Trophoblast cell (in vitro differentiated cells and primary cell): ENCODE results near the gene SPATS2L.

Experiments used
- DNase-seq, 2 donors: peaks; one replicate each; pipeline ENCODE4 v3.0.0-alpha.2; 2016
- H2AFZ ChIP-seq: 2 replicates; pipeline ENCODE4 v1.6.1; 2013; ENCODE audit warnings: low read length, moderate library complexity, mild to moderate bottlenecking; ENCODE audit not compliant: insufficient read depth, poor library complexity
- H2AK5ac ChIP-seq: 2 replicates; pipeline ENCODE4 v1.6.1; 2013; ENCODE audit warnings: mild to moderate bottlenecking, low read length
- H2BK120ac ChIP-seq: 2 replicates; pipeline ENCODE4 v1.6.1; 2013; ENCODE audit warnings: low read length, mild to moderate bottlenecking, moderate library complexity; ENCODE audit not compliant: insufficient read depth, poor library complexity
- H2BK12ac ChIP-seq: 2 replicates; pipeline ENCODE4 v1.6.1; 2013; ENCODE audit warnings: mild to moderate bottlenecking, low read length, moderate library complexity
- H2BK5ac ChIP-seq: 2 replicates; pipeline ENCODE4 v1.6.1; 2013; ENCODE audit warnings: low read length, low read depth, moderate library complexity, mild to moderate bottlenecking; ENCODE audit not compliant: poor library complexity
- H3K14ac ChIP-seq: 2 replicates; pipeline ENCODE4 v1.6.1; 2013; ENCODE audit warnings: mild to moderate bottlenecking, low read length
- H3K18ac ChIP-seq: 2 replicates; pipeline ENCODE4 v1.6.1; 2013; ENCODE audit warnings: mild to moderate bottlenecking, low read length
- H3K23ac ChIP-seq: 2 replicates; pipeline ENCODE4 v1.6.1; 2013; ENCODE audit warnings: low read length
- H3K27ac ChIP-seq: 2 replicates; pipeline ENCODE4 v1.5.1; 2013; ENCODE audit warnings: low read depth, mild to moderate bottlenecking, inconsistent platforms, low read length, moderate library complexity
- H3K27me3 ChIP-seq: 2 replicates; pipeline ENCODE4 v1.6.1; 2013; ENCODE audit warnings: inconsistent platforms, mild to moderate bottlenecking, low read length, moderate library complexity; ENCODE audit not compliant: insufficient read depth
- H3K36me3 ChIP-seq, 2 experiments: 1 replicate in 1 of 2; 2 replicates in 1 of 2; pipeline ENCODE4 v1.6.1; 2013; ENCODE audit warnings: low read length in 2 of 2, mild to moderate bottlenecking in 2 of 2, moderate library complexity in 1 of 2; ENCODE audit not compliant: insufficient read depth in 2 of 2, control insufficient read depth in 1 of 2
- H3K4ac ChIP-seq: 2 replicates; pipeline ENCODE4 v1.6.1; 2013; ENCODE audit warnings: low read depth, mild to moderate bottlenecking, low read length, moderate library complexity
- H3K4me1 ChIP-seq, 2 experiments: 1 replicate in 1 of 2; 2 replicates in 1 of 2; pipeline ENCODE4 v1.6.1; 2013; ENCODE audit warnings: low read length in 2 of 2, mild to moderate bottlenecking in 2 of 2, moderate library complexity in 1 of 2; ENCODE audit not compliant: insufficient read depth in 2 of 2, control insufficient read depth in 1 of 2
- H3K4me2 ChIP-seq: 2 replicates; pipeline ENCODE4 v1.6.1; 2013; ENCODE audit warnings: inconsistent platforms, mild to moderate bottlenecking, low read length, moderate library complexity
- H3K4me3 ChIP-seq: 2 replicates; pipeline ENCODE4 v1.5.1; 2013; ENCODE audit warnings: mild to moderate bottlenecking, low read depth, low read length, inconsistent platforms
- H3K79me1 ChIP-seq: one replicate; pipeline ENCODE4 v1.6.1; 2013; ENCODE audit warnings: low read length
- H3K79me2 ChIP-seq: 2 replicates; pipeline ENCODE4 v1.6.1; 2013; ENCODE audit warnings: low read length, mild to moderate bottlenecking; ENCODE audit not compliant: control insufficient read depth, insufficient read depth, poor library complexity
- H3K9ac ChIP-seq: 2 replicates; pipeline ENCODE4 v1.6.1; 2013; ENCODE audit warnings: mild to moderate bottlenecking, low read length
- H3K9me3 ChIP-seq: 2 replicates; pipeline ENCODE4 v1.6.1; 2013; ENCODE audit warnings: low read depth, mild to moderate bottlenecking, control low read depth, inconsistent platforms, low read length; ENCODE audit not compliant: insufficient read depth
- H4K12ac ChIP-seq: 2 replicates; pipeline ENCODE4 v1.6.1; 2013; ENCODE audit warnings: low read depth, mild to moderate bottlenecking, low read length, moderate library complexity
- H4K8ac ChIP-seq: 2 replicates; pipeline ENCODE4 v1.6.1; 2013; ENCODE audit warnings: low read depth, mild to moderate bottlenecking, low read length, moderate library complexity
- H4K91ac ChIP-seq: one replicate; pipeline ENCODE4 v1.6.1; 2013; ENCODE audit warnings: low read depth, mild to moderate bottlenecking, low read length, moderate library complexity
- WGBS: extraction: QIAGEN DNeasy Blood & Tissue Kit; methylation state at CpG from one replicate; pipeline ENCODE4 v1.1.7; 2013; ENCODE audit warnings: missing lambda C conversion rate; ENCODE audit not compliant: insufficient read length, insufficient coverage; ENCODE audit errors: extremely low coverage; 5-methylcytosine and 5-hydroxymethylcytosine counted together

The SPATS2L gene

DNA sequence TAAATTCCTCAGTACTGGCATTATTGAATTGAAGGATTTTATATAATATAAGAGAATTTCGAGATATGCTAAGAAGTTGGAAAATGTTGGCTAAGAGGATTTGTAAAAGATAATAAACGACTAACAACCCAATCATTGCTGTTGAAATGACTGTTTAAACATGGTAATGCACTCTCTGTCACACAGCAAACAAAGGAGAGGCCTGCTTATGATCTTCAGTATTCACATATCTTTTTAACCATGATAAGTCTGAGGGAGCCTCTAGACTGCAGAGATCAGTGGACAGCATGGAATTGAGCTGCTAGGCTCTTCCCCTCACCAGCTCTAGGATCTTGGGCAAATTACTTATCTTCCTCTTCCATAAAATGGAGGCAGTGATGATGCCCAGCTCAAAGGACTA lies 200.7 kb downstream of the SPATS2L start:
- Histone ChIP-seq H3K4me3 (no peak overlapping the region), H3K79me1 (peaks cover 10% of the 10 kb centered on the region), H3K18ac (no peak overlapping the region), H2AFZ (no peak overlapping the region), H3K27ac (no peak overlapping the region), H3K27me3 (no peaks in the 10 kb centered on the region), H4K12ac (no peak overlapping the region), H3K9ac (no peak overlapping the region), H2BK120ac (no peak overlapping the region), H2BK5ac (no peak overlapping the region), H4K8ac (no peak overlapping the region), H3K9me3 (no peaks in the 10 kb centered on the region), H3K14ac (no peak overlapping the region), H3K4ac (no peak overlapping the region), H3K4me1 (peaks cover 4 to 8% of the 10 kb centered on the region in 2 experiments), H3K4me2 (no peak overlapping the region), H4K91ac (no peak overlapping the region), H2AK5ac (no peak overlapping the region), H3K23ac (no peak overlapping the region), H3K79me2 (peaks cover 7% of the 10 kb centered on the region), H2BK12ac (no peak overlapping the region), H3K36me3 (peaks cover 0 to 4% of the 10 kb centered on the region in 2 experiments)
- 100% methylated on average over 1 of the region's 2 CpGs for WGBS
- DNase-seq: no peak

DNA sequence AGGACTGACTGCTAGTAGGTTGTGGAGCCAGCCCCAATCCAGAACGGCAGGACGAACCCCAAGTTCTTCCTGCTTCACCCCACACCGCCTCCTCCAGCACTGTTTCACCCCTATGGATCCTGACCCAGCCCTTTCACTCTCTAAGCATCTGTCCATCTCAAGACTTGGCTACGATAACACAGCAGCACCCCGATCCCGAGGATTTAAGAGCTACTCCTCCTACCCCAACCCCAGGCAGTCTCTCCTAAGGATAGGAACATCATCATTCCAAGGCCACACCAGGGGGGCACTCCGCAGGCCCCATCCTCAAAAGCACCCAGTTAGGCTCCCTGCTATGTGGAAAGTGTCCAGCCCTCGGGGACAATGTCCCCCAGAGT lies 202.7 kb downstream of the SPATS2L start:
- Histone ChIP-seq H2AFZ (peak overlapping the region; percentile 80), H2BK12ac (peak overlapping the region; percentile 0), H2BK5ac (no peak overlapping the region), H2AK5ac (peak overlapping the region; percentile 55), H4K12ac (peak overlapping the region; percentile 91), H3K4me3 (peak overlapping the region; percentile 78), H3K23ac (no peak overlapping the region), H4K91ac (peak overlapping the region; percentile 85), H3K36me3 (peaks cover 0 to under 1% of the 10 kb centered on the region in 2 experiments), H3K18ac (peak overlapping the region; percentile 18), H3K79me2 (peaks cover 7% of the 10 kb centered on the region), H3K27me3 (no peaks in the 10 kb centered on the region), H3K79me1 (peaks cover 10% of the 10 kb centered on the region), H4K8ac (peak overlapping the region; percentile 96), H3K4ac (peak overlapping the region; percentile 84), H3K27ac (no peak overlapping the region), H2BK120ac (peak overlapping the region; percentile 90), H3K14ac (peak overlapping the region; percentile 92), H3K4me1 (peaks cover 4 to 8% of the 10 kb centered on the region in 2 experiments), H3K9ac (peak overlapping the region; percentile 99), H3K4me2 (peak overlapping the region; percentile 81), H3K9me3 (no peaks in the 10 kb centered on the region)
- no CpG with 5 or more reads among the region's 8 CpGs for WGBS
- DNase-seq: no peak

DNA sequence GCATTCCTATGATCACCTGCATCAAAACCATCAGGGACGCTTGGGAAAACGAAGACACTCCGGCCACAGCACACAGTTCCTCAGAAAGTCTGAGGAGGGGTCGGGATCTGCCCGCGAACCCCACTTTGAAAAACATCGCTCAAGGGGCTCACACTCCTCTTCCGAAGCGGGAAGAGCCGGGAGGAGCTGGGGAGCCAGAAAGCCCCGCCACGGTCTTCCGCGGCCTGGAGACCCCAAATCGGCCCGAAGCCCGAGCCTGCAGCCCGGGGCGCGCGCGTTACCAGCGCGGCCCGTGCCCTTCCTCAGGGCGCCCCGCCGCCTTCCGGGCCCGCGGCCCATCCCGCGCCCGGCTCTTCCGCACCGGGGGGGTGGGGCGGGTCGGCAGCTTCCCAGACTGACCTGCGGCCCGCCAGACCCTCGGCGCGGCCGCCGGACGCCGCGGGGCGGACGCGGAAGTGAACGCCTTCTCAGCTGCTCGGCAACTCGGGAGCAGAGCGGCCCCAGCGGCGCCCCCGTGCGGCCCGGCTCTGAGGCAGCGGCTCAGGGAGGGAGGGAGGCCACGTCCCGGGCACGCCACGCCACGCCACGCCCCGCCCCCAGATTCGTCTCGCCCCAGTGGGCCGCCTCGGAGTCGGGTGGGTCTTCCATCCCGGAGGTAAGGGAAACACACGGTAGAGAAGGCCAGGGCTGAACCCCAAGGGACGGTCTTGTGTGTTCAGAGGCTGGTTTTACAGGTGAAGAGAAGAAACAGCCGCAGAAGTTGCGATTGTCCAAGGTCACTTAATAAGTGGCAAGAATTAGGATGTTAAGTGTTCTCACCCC lies 203.3 kb downstream of the SPATS2L start, which contains the start of gene KCTD18:
TSS of gene KCTD18 (minus strand) at position 457 of the 822 bp plus-strand sequence. CDS start 3,052 bp downstream, outside the sequence.
- peak within 1 kb of the TSS; percentile 85 for H4K91ac ChIP-seq
- peak; percentile 80 to 92 for DNase-seq
- H3K36me3 ChIP-seq: no peaks in the 10 kb centered on the region
- H3K9ac ChIP-seq: peak within 1 kb of the TSS; percentile 99
- no peaks in the 10 kb centered on the region for H3K27me3 ChIP-seq
- peaks cover 7% of the 10 kb centered on the region for H3K79me2 ChIP-seq
- peak within 1 kb of the TSS; percentile 96 for H4K12ac ChIP-seq
- H4K8ac ChIP-seq: peak within 1 kb of the TSS; percentile 96
- peak within 1 kb of the TSS; percentile 92 for H3K14ac ChIP-seq
- WGBS: no CpG with 5 or more reads among the region's 78 CpGs
- peaks cover 10% of the 10 kb centered on the region for H3K79me1 ChIP-seq
- peak within 1 kb of the TSS; percentile 87 for H2BK5ac ChIP-seq
- peak within 1 kb of the TSS; percentile 84 for H3K4ac ChIP-seq
- H3K27ac ChIP-seq: no peak within 1 kb of the TSS
- H2AFZ ChIP-seq: peak within 1 kb of the TSS; percentile 94
- H2AK5ac ChIP-seq: peak within 1 kb of the TSS; percentile 55
- peak within 1 kb of the TSS; percentile 81 for H3K4me2 ChIP-seq
- H3K4me3 ChIP-seq: peak within 1 kb of the TSS; percentile 78
- H3K9me3 ChIP-seq: no peaks in the 10 kb centered on the region
- peak within 1 kb of the TSS; percentile 45 for H2BK12ac ChIP-seq
- H3K18ac ChIP-seq: peak within 1 kb of the TSS; percentile 83
- peak within 1 kb of the TSS; percentile 90 for H2BK120ac ChIP-seq
- peaks cover 4 to 8% of the 10 kb centered on the region in 2 experiments for H3K4me1 ChIP-seq
- no peak within 1 kb of the TSS for H3K23ac ChIP-seq

DNA sequence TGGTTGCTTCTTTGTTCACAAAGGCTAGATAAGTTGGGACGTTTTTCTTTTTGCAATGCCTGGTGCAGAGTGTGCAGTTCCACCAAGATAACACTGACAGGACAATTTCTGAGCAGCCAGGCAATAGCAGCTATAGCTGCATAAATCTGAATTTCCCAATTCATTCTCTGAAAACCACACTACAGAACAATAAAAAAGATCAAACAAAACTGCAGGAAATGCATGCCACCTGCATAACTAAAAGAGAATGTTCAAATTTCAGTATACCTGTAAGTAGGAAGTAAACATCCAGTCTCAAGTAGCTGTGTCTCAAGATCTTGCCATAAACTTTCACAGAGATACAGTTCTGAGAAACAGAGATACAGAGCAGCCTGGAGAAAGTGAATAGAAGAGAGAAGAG lies 208.7 kb downstream of the SPATS2L start:
- H3K4me2 ChIP-seq: no peak overlapping the region
- no peak overlapping the region for H2AK5ac ChIP-seq
- H3K4me3 ChIP-seq: no peak overlapping the region
- peaks cover 0 to 2% of the 10 kb centered on the region in 2 experiments for H3K4me1 ChIP-seq
- H3K9me3 ChIP-seq: no peaks in the 10 kb centered on the region
- no peak overlapping the region for H4K12ac ChIP-seq
- H3K27me3 ChIP-seq: no peaks in the 10 kb centered on the region
- H2AFZ ChIP-seq: no peak overlapping the region
- H3K27ac ChIP-seq: no peak overlapping the region
- H3K9ac ChIP-seq: no peak overlapping the region
- H3K36me3 ChIP-seq: no peaks in the 10 kb centered on the region
- no CpG with 5 or more reads among the region's 1 CpG for WGBS
- H3K4ac ChIP-seq: no peak overlapping the region
- H3K14ac ChIP-seq: no peak overlapping the region
- no peaks in the 10 kb centered on the region for H3K79me2 ChIP-seq
- no peak overlapping the region for H3K23ac ChIP-seq
- H4K91ac ChIP-seq: no peak overlapping the region
- no peak overlapping the region for H2BK12ac ChIP-seq
- H4K8ac ChIP-seq: no peak overlapping the region
- no peak overlapping the region for H2BK120ac ChIP-seq
- no peak overlapping the region for H2BK5ac ChIP-seq
- DNase-seq: no peak
- peaks cover 1% of the 10 kb centered on the region for H3K79me1 ChIP-seq
- H3K18ac ChIP-seq: no peak overlapping the region
